ENCODE measurements around the gene MAGI2. TPM values are rescaled to one million over a fixed set of nuclear protein-coding genes. Genes with fewer than 3 reads are reported as not detected.

Gene MAGI2
- total RNA-seq, 1 experiment from 2014 or later = 0.22 TPM

DNA sequence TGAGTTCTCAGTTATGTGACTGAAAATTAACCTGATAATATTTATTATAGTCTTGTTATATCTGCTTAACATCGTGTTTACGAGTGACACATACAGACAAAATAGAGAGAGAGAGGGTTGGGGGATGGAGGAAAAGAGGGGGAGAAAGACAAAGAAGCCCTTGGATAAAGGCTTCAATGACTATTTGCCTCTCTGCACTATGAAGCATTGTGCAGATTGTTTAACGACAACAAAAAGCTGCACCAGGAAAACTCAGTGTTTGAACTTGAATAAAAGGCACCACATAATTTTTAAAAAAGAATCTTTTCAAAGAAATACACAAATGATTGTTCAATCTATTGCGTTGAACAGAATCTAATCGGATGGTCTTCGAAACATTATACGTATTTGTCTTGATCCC, 27.8 kb downstream of the MAGI2 start:
- Histone ChIP-seq H2AFZ (ENCODE audit: low read depth, low read length, poor library complexity, severe bottlenecking) (no peak overlapping the region), H4K20me1 (ENCODE audit: insufficient read depth) (no peaks in the 10 kb centered on the region), H3K79me2 (ENCODE audit: insufficient read depth, low read length) (no peaks in the 10 kb centered on the region), H3K9me2 (ENCODE audit: insufficient read depth) (no peaks in the 10 kb centered on the region), H3K36me3 (ENCODE audit: control insufficient read depth in 1 of 2, insufficient read depth in 2 of 2, low read length in 2 of 2) (no peaks in the 10 kb centered on the region), H3K27me3 (ENCODE audit: insufficient read depth, low read length) (no peaks in the 10 kb centered on the region), H3K4me2 (ENCODE audit: low read length) (no peak overlapping the region), H3K9ac (ENCODE audit: low read length) (no peak overlapping the region), H3K9me3 (ENCODE audit: control insufficient read depth in 1 of 2, insufficient read depth in 1 of 2, low read depth in 1 of 2, low read length in 2 of 2) (no peaks in the 10 kb centered on the region), H3K4me3 (replicated peaks in 1 of 2; ENCODE audit: low read depth in 1 of 2, low read length in 2 of 2) (no peak overlapping the region), H3K27ac (ENCODE audit: low read depth, low read length) (no peak overlapping the region), H3K4me1 (ENCODE audit: control insufficient read depth in 1 of 2, insufficient read depth in 2 of 2, low read length in 2 of 2) (no peaks in the 10 kb centered on the region)
- CTCF ChIA-PET = interaction anchor here (1.2 kb wide), 1 partner anchor 127 kb away, joined by 3 read pairs; no protein-coding TSS in a partner anchor
- TF ChIP-seq JUND (IDR thresholded peaks at IDR 0.05) (no peak), ZFX (IDR thresholded peaks at IDR 0.05) (no peak), POLR2A (IDR thresholded peaks at IDR 0.05; ENCODE audit: borderline replicate concordance, extremely low read depth, insufficient read depth, insufficient read length) (no peak), ZNF274 (IDR thresholded peaks at IDR 0.05; ENCODE audit: low read depth, low read length) (no peak), SIN3A (IDR thresholded peaks at IDR 0.05; ENCODE audit: low read depth) (no peak), EZH2 (IDR thresholded peaks at IDR 0.05) (no peak), FOSL1 (IDR thresholded peaks at IDR 0.05; ENCODE audit: low read depth) (no peak)
- TF ChIP-seq, protein P1, sequence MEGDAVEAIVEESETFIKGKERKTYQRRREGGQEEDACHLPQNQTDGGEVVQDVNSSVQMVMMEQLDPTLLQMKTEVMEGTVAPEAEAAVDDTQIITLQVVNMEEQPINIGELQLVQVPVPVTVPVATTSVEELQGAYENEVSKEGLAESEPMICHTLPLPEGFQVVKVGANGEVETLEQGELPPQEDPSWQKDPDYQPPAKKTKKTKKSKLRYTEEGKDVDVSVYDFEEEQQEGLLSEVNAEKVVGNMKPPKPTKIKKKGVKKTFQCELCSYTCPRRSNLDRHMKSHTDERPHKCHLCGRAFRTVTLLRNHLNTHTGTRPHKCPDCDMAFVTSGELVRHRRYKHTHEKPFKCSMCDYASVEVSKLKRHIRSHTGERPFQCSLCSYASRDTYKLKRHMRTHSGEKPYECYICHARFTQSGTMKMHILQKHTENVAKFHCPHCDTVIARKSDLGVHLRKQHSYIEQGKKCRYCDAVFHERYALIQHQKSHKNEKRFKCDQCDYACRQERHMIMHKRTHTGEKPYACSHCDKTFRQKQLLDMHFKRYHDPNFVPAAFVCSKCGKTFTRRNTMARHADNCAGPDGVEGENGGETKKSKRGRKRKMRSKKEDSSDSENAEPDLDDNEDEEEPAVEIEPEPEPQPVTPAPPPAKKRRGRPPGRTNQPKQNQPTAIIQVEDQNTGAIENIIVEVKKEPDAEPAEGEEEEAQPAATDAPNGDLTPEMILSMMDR (IDR thresholded peaks at IDR 0.05 in 2 of 3, conservative IDR thresholded peaks at IDR 0.05 in 1 of 3; ENCODE audit: borderline replicate concordance in 1 of 3, insufficient read depth in 1 of 3, low read depth in 2 of 3, low read length in 2 of 3) = no peak
- TF ChIP-seq, protein P2, sequence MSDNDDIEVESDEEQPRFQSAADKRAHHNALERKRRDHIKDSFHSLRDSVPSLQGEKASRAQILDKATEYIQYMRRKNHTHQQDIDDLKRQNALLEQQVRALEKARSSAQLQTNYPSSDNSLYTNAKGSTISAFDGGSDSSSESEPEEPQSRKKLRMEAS (IDR thresholded peaks at IDR 0.05) = no peak
- TF ChIP-seq, protein P3, sequence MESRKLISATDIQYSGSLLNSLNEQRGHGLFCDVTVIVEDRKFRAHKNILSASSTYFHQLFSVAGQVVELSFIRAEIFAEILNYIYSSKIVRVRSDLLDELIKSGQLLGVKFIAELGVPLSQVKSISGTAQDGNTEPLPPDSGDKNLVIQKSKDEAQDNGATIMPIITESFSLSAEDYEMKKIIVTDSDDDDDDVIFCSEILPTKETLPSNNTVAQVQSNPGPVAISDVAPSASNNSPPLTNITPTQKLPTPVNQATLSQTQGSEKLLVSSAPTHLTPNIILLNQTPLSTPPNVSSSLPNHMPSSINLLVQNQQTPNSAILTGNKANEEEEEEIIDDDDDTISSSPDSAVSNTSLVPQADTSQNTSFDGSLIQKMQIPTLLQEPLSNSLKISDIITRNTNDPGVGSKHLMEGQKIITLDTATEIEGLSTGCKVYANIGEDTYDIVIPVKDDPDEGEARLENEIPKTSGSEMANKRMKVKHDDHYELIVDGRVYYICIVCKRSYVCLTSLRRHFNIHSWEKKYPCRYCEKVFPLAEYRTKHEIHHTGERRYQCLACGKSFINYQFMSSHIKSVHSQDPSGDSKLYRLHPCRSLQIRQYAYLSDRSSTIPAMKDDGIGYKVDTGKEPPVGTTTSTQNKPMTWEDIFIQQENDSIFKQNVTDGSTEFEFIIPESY (IDR thresholded peaks at IDR 0.05; ENCODE audit: extremely low read depth, insufficient replicate concordance, low read length) = no peak
- TF ChIP-seq, protein P4, sequence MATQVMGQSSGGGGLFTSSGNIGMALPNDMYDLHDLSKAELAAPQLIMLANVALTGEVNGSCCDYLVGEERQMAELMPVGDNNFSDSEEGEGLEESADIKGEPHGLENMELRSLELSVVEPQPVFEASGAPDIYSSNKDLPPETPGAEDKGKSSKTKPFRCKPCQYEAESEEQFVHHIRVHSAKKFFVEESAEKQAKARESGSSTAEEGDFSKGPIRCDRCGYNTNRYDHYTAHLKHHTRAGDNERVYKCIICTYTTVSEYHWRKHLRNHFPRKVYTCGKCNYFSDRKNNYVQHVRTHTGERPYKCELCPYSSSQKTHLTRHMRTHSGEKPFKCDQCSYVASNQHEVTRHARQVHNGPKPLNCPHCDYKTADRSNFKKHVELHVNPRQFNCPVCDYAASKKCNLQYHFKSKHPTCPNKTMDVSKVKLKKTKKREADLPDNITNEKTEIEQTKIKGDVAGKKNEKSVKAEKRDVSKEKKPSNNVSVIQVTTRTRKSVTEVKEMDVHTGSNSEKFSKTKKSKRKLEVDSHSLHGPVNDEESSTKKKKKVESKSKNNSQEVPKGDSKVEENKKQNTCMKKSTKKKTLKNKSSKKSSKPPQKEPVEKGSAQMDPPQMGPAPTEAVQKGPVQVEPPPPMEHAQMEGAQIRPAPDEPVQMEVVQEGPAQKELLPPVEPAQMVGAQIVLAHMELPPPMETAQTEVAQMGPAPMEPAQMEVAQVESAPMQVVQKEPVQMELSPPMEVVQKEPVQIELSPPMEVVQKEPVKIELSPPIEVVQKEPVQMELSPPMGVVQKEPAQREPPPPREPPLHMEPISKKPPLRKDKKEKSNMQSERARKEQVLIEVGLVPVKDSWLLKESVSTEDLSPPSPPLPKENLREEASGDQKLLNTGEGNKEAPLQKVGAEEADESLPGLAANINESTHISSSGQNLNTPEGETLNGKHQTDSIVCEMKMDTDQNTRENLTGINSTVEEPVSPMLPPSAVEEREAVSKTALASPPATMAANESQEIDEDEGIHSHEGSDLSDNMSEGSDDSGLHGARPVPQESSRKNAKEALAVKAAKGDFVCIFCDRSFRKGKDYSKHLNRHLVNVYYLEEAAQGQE (IDR thresholded peaks at IDR 0.05; ENCODE audit: low read depth) = no peak
- ATAC-seq (no peak), DNase-seq (ENCODE audit: low read depth, low spot score) (no peak)
- intact Hi-C loops (cut with micrococcal nuclease) = no loop called here
- POLR2A ChIA-PET = no interaction called here
- BruUV-seq (replicated peaks) = no TSS peak
- RAD21 ChIA-PET (ENCODE audit: low non-redundant PET in 1 of 2, low total read pairs in 2 of 2, uncharacterized antibody in 2 of 2, unreplicated experiment in 2 of 2) = no interaction called here
